ENCODE data around the gene RAP1A. TPM values are rescaled to one million over a fixed set of nuclear protein-coding genes. Genes with fewer than 3 reads are reported as not detected.

RAP1A gene
- total RNA-seq, 1 experiment from 2014 or later: 38.6 TPM

- in situ Hi-C loops (cut with HindIII; ENCODE audit: low sequenced_read_pairs): no loop called here
- DNase-seq (ENCODE audit: low spot score): no peak
These were observed 124.1 kb downstream of the RAP1A start for GRCh38 chr1:111743679-111744101.

DNA sequence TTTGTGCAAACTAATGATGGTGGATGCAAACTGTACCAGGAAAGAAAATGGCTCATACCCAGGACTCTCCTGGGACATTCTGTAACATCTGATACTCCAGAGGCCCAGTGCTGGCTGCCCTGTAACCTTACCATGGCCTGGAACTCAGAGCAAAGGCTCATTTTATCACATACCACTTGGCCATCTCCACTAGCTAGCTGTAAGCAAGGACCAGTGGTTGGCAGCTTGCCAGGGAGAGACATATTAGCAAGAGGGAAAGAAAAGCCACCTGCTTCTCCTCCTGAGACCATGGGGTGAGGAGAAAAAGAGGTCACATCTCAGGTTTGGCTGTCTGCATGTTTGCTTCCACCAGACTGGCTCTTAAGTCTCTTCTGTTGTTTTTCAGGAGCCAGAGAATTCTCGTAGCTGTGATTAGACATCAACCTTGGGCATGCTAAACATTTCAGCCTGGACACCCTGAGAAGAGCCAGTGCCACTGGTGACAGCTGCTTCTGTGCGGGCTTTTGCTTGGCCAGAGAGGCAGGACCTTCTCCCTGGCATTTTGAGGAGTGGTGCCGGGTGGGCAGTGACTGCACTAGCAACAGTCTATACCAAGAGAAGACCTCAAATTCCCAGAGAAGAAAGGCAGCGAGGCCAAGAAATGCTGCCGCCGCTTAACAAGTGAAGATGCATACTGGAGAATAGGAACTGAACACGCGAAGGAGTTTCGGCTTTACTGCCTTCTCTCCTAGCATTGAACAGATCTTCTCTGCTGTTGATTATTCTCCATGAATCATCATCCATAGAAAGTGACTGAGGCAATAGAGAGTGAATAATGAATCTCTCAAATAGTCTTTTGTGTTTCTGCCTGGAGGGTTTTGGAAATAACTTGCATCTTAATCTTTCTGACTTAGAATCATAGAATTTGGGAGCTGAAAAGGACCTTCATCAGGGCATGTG, 126.4 kb downstream of the RAP1A start:
- in situ Hi-C loops (cut with HindIII; ENCODE audit: low sequenced_read_pairs): no loop called here
- peak; percentile 80 for DNase-seq (ENCODE audit: low spot score)

DNA sequence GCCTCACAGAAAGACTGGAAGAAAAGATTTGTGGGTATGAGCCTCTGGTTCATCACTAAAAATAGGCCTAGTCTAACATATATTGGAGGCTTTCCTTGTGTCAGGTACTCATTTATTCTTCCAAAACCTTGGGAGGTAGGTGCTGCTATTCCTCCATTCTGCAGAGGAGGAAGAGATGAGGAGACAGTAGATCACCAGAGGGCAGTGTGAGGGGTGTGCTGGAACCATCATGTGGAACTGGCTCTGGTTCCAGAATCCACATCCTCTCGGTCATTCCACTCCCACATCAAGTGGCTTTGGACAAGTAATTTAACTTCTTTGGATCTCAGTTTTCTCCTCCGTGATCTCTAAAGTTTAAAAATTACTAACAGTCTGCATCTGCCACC, 127.0 kb downstream of the RAP1A start:
- peak; percentile 16 for DNase-seq (ENCODE audit: low spot score)

DNA sequence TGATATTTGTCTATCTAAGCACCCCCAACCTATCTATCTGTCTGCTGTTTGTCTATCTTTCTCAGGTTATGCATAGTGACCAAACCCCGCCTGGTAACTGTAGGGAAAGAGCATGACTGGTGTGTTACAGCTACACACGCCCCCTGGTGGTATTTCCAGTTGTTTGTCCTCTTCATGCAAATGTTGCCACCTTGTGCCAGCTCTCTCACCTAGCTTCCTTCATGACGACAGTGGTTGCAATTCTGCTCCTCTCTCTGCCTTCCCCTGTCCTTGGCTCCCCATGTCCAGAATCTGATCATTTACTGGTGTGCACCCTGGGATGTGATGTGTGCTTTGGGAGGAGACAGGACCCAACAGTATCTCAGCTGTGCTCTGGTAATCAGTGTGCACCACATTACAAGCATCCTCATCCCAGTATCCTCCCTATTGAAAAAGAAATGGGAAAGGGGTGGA, 127.7 kb downstream of the RAP1A start:
- in situ Hi-C loops (cut with HindIII; ENCODE audit: low sequenced_read_pairs): no loop called here
- peak; percentile 33 for DNase-seq (ENCODE audit: low spot score)

More for the DNA sequence above, 127.0 kb downstream of the RAP1A start:
- in situ Hi-C loops (cut with HindIII; ENCODE audit: low sequenced_read_pairs): no loop called here

DNA sequence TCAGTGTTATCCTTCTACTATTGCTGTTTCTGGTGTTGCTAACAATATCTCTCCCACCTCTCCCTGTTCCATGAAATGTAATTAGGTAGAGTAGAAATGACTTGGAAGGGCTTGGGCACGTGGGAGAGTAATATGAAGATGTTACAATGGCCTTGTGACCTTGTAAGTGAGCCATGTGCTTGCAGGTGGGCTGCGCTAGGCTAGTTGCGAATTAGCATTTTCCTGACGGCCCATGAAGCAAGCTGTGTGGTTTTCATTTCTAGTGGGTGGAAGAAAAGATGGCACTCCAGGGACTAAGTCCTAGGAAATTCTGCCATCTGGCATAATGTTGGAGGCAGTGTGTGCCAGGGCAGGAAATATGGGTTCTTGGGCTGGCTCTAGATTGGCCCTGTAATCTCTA, 128.4 kb downstream of the RAP1A start:
- peak; percentile 33 for DNase-seq (ENCODE audit: low spot score)
- in situ Hi-C loops (cut with HindIII; ENCODE audit: low sequenced_read_pairs): no loop called here

- in situ Hi-C loops (cut with HindIII; ENCODE audit: low sequenced_read_pairs): no loop called here
- no peak for DNase-seq (ENCODE audit: low spot score)
These were observed 130.0 kb downstream of the RAP1A start for GRCh38 chr1:111749628-111750027.

DNA sequence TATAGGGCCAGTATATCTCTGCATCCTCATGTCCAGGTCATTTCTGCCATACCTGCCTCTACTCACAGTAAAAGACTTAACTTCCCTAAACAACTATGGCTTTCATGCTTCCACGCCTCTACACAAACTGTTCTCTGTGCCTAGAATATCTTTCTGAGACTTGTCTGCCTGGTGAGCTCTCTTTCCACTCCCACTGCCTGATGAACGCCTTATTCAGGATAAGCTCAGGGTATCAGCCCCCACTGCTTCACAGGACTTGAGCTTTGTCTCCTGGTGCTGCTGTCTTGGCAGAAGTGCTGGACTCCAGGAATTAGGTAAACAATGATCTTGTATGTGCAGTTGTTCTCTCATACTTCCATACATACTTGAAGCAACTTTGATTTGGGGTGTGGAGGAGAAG, 131.3 kb downstream of the RAP1A start:
- in situ Hi-C loops (cut with HindIII; ENCODE audit: low sequenced_read_pairs): no loop called here
- no peak for DNase-seq (ENCODE audit: low spot score)

DNA sequence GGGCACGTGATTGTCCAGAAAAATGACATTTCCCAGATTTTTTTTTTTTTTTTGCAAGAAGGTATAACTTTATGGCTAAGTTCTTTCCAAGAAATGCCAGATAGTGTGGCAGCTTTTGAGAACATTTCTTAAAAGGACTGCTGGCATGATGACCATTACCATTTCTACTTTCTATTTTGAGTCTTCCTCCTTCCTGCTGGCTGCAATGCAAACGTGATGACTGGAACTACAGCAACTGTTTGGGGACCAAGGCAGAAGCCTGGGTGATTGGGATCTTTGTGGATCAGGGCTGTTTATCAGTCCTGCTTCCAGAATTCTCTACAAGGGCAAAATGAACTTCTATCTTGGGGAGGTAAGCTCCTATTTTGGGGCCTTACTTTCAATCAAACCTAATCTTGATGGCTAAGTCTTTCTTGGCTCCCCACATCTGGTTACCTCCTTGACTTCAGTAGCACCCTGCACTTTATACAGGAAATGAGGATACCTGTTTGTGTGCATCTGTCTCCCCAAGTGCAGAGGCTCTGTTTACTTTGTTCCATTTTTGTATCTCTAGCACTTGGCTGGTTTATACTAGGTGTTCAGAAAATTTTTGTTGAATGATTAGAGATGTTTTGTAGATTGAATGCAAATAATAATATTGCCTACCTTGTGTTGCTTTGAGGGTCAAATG, 132.5 kb downstream of the RAP1A start:
- in situ Hi-C loops (cut with HindIII; ENCODE audit: low sequenced_read_pairs): no loop called here
- no peak for DNase-seq (ENCODE audit: low spot score)

DNA sequence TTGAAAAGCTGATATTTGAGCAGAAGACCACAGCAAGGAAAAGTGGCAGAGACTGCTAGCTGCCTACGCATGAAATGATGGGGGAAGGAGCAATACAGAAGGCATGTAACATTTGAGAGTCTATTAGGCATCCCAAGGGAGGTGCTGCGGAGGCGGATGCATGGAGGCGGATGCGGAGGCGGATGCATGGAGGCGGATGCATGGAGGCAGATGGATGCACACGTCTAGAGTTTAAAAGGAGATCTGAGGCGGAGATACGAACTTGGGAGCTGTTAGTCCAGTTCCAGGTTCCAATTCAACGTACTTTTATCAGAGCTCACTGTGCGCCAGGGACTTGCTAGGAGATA, 135.4 kb downstream of the RAP1A start:
- in situ Hi-C loops (cut with HindIII; ENCODE audit: low sequenced_read_pairs): no loop called here
- peak; percentile 71 for DNase-seq (ENCODE audit: low spot score)

GRCh38 chr1:111755331-111756123, 135.9 kb downstream of the RAP1A start, which contains the start of gene DDX20:
DDX20 (plus strand) TSS chr1:111755901; CDS start chr1:111755925, 24 bp downstream.
- DNase-seq (ENCODE audit: low spot score): peak; percentile 92
- in situ Hi-C loops (cut with HindIII; ENCODE audit: low sequenced_read_pairs): no loop called here

- DNase-seq (ENCODE audit: low spot score): no peak
- in situ Hi-C loops (cut with HindIII; ENCODE audit: low sequenced_read_pairs): no loop called here
These were observed 136.5 kb downstream of the RAP1A start for GRCh38 chr1:111756124-111756513.

- no peak for DNase-seq (ENCODE audit: low spot score)
- in situ Hi-C loops (cut with HindIII; ENCODE audit: low sequenced_read_pairs): no loop called here
These were observed 138.8 kb downstream of the RAP1A start for GRCh38 chr1:111758373-111758772.

DNA sequence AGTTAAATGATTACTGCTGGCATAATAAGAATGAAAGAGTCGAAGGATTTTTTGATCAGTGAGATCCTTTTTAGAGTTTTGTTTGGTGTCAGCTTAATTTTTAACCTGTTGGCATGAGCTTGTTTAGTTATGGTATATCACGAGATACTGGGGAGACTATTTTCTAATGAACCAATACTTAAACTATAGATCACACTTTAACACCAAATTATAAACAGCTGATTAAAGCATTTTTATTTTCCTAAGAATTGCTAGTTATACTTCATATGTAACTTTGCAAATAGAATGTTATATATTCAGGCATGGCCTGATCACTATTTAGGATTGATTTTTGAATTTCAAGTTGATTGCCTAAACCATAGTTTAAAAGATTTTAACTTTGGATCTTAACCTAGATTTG, 142.1 kb downstream of the RAP1A start:
- in situ Hi-C loops (cut with HindIII; ENCODE audit: low sequenced_read_pairs): no loop called here

DNA sequence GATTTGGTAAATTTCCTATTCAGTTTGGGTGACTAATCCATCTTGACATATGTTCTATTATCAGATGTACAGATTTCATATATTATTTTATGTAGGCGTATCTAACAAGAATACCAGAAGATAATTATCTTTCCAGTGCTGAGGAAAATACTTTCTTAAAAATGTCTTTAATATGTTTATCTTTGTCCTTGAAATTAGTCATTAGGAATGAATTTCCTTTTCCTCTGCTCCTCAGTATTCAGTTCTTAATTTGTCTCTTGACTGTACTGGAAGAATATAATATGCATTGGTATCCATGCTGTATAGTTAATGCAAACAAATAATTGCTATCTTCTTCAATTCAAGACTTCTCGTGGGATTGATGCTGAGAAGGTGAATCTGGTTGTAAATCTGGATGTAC, 142.7 kb downstream of the RAP1A start:
- in situ Hi-C loops (cut with HindIII; ENCODE audit: low sequenced_read_pairs): no loop called here
- DNase-seq (ENCODE audit: low spot score): no peak

More for the DNA sequence above, 142.1 kb downstream of the RAP1A start:
- DNase-seq (ENCODE audit: low spot score): no peak

Other genes with a start within 250 kb of the RAP1A start
- gene OVGP1, start 192.1 kb upstream of the RAP1A start, total RNA-seq (2014; rRNA removed; shearing (Covaris generic)): not detected in 2 replicates
- gene WDR77, start 170.5 kb upstream of the RAP1A start, total RNA-seq (2014; rRNA removed; shearing (Covaris generic)): 89.2 and 134 TPM in 2 replicates
- 744 and 851 TPM in 2 replicates for gene ATP5PB, start 170.3 kb upstream of the RAP1A start, total RNA-seq (2014; rRNA removed; shearing (Covaris generic))
- 0.51 TPM in 1 of 2 replicates, not detected in the other for gene C1orf162, start 145.8 kb upstream of the RAP1A start, total RNA-seq (2014; rRNA removed; shearing (Covaris generic))
- not detected in 2 replicates for gene ADORA3, start 116.2 kb upstream of the RAP1A start, total RNA-seq (2014; rRNA removed; shearing (Covaris generic))
- gene TMIGD3, start 116.2 kb upstream of the RAP1A start, total RNA-seq (2014; rRNA removed; shearing (Covaris generic)): not detected in 2 replicates
- gene INKA2, start 119.6 kb downstream of the RAP1A start, total RNA-seq (2014; rRNA removed; shearing (Covaris generic)): 2.2 and 6.1 TPM in 2 replicates
- gene DDX20, start 136.1 kb downstream of the RAP1A start, total RNA-seq (2014; rRNA removed; shearing (Covaris generic)): 21.8 and 37.9 TPM in 2 replicates

All from G401 (cell line).